Fibroblast of the aortic adventitia (primary cell): Measurements from ENCODE around the gene SCNN1G. TPM values are rescaled to one million over a fixed set of nuclear protein-coding genes. Genes with fewer than 3 reads are reported as not detected.

Experiments used
- DNase-seq: peaks from one replicate; pipeline ENCODE4 v3.0.0-alpha.2; 2010; ENCODE audit warnings: low read depth
- H3K4me3 ChIP-seq: 2 replicates; pipeline ENCODE4 v1.5.1; 2011; ENCODE audit warnings: low read depth, mild to moderate bottlenecking, control low read depth, low read length, moderate library complexity
- CTCF ChIP-seq: IDR thresholded peaks from 2 replicates; pipeline ENCODE4 v1.5.1; 2011; ENCODE audit warnings: mild to moderate bottlenecking, low read length, control low read depth, inconsistent platforms; ENCODE audit not compliant: insufficient read depth
- total RNA-seq: library from RNA; depleted of rRNA; stranded (reverse); fragments of >200 nt; gene quantifications from 2 replicates; pipeline ENCODE4 v1.2.3, GENCODE V29; 2012; ENCODE audit warnings: low replicate concordance

The SCNN1G gene
- not detected in 2 replicates for total RNA-seq

GRCh38 chr16:23182679-23183542 is at the start of gene SCNN1G:
SCNN1G (plus strand) TSS chr16:23182745; CDS start chr16:23186272, 3,527 bp downstream.
- no peak for DNase-seq
- H3K4me3 ChIP-seq, result no peak within 1 kb of the TSS

GRCh38 chr16:23132775-23133463 is 49.6 kb upstream of the SCNN1G start:
- H3K4me3 ChIP-seq, result peak overlapping the region; percentile 35
- TF ChIP-seq CTCF, result no peak
- DNase-seq, result peak; percentile 59

More at GRCh38 chr16:23182679-23183542, at the start of gene SCNN1G:
- TF ChIP-seq CTCF, result no peak

- TF ChIP-seq CTCF, result no peak
- no peak overlapping the region for H3K4me3 ChIP-seq
- peak; percentile 61 for DNase-seq
Observed at GRCh38 chr16:23134274-23134673, 48.3 kb upstream of the SCNN1G start.

GRCh38 chr16:23137256-23137655 is 45.3 kb upstream of the SCNN1G start:
- TF ChIP-seq CTCF, result no peak
- no peak for DNase-seq
- no peak overlapping the region for H3K4me3 ChIP-seq

GRCh38 chr16:23137818-23138217 is 44.7 kb upstream of the SCNN1G start:
- no peak for DNase-seq
- TF ChIP-seq CTCF, result no peak
- H3K4me3 ChIP-seq, result no peak overlapping the region

GRCh38 chr16:23140107-23140506 is 42.4 kb upstream of the SCNN1G start:
- H3K4me3 ChIP-seq, result no peak overlapping the region
- DNase-seq, result no peak
- no peak for TF ChIP-seq CTCF
